ENCODE results near the gene NFYB. TPM values are rescaled to one million over a fixed set of nuclear protein-coding genes. Genes with fewer than 3 reads are reported as not detected.

NFYB gene
- polyA plus RNA-seq, 6 donors from 2014 or later = 24.2 to 44.4 (median 32.3) TPM

GRCh38 chr12:104091136-104091535 is 46.9 kb downstream of the NFYB start:
- ATAC-seq (ENCODE audit: low read depth in 2 of 2) = no peak
- no peak overlapping the region for H3K27ac Mint-ChIP-seq
- no peak for DNase-seq
- H3K27me3 Mint-ChIP-seq = no peaks in the 10 kb centered on the region
- H3K4me3 Mint-ChIP-seq = no peak overlapping the region
- peaks cover 10 to 19% of the 10 kb centered on the region in 2 donors for H3K36me3 Mint-ChIP-seq
- H3K4me1 Mint-ChIP-seq = no peaks in the 10 kb centered on the region
- H3K9me3 Mint-ChIP-seq = no peaks in the 10 kb centered on the region

- H3K9me3 Mint-ChIP-seq = no peaks in the 10 kb centered on the region
- H3K4me1 Mint-ChIP-seq = no peaks in the 10 kb centered on the region
Measured at GRCh38 chr12:104090685-104091084, 47.3 kb downstream of the NFYB start.

GRCh38 chr12:104083769-104084475 is 54.1 kb downstream of the NFYB start:
- no peak for DNase-seq
- H3K4me3 Mint-ChIP-seq = no peak overlapping the region
- H3K27ac Mint-ChIP-seq = no peak overlapping the region
- ATAC-seq (ENCODE audit: low read depth in 2 of 2) = no peak
- no peaks in the 10 kb centered on the region for H3K27me3 Mint-ChIP-seq
- no peaks in the 10 kb centered on the region for H3K9me3 Mint-ChIP-seq
- H3K4me1 Mint-ChIP-seq = no peaks in the 10 kb centered on the region
- H3K36me3 Mint-ChIP-seq = peaks cover 19 to 24% of the 10 kb centered on the region in 2 donors

More at GRCh38 chr12:104090685-104091084, 47.3 kb downstream of the NFYB start:
- DNase-seq (no peak), ATAC-seq (ENCODE audit: low read depth in 2 of 2) (no peak)
- Mint-ChIP-seq H3K4me3 (no peak overlapping the region), H3K27me3 (no peaks in the 10 kb centered on the region), H3K36me3 (peaks cover 10 to 19% of the 10 kb centered on the region in 2 donors), H3K27ac (peak overlapping the region in 1 of 6 donors; percentile 78)

GRCh38 chr12:104080764-104081163 is 57.2 kb downstream of the NFYB start:
- Mint-ChIP-seq H3K4me3 (no peak overlapping the region), H3K27me3 (no peaks in the 10 kb centered on the region), H3K27ac (no peak overlapping the region), H3K9me3 (no peaks in the 10 kb centered on the region), H3K36me3 (peaks cover 19 to 24% of the 10 kb centered on the region in 2 donors), H3K4me1 (peaks cover 4 to 12% (median 8%) of the 10 kb centered on the region in 3 donors)
- DNase-seq (no peak), ATAC-seq (ENCODE audit: low read depth in 2 of 2) (no peak)

GRCh38 chr12:104079024-104079423 is 59.0 kb downstream of the NFYB start:
- no peaks in the 10 kb centered on the region for H3K27me3 Mint-ChIP-seq
- H3K9me3 Mint-ChIP-seq = no peaks in the 10 kb centered on the region
- DNase-seq (no peak), ATAC-seq (ENCODE audit: low read depth in 2 of 2) (no peak)
- H3K4me1 Mint-ChIP-seq = peaks cover 4 to 14% (median 8%) of the 10 kb centered on the region in 3 donors
- no peak overlapping the region for H3K4me3 Mint-ChIP-seq
- H3K36me3 Mint-ChIP-seq = peaks cover 10 to 15% of the 10 kb centered on the region in 2 donors
- no peak overlapping the region for H3K27ac Mint-ChIP-seq

- no peak overlapping the region for H3K27ac Mint-ChIP-seq
Measured at GRCh38 chr12:104073699-104074098, 64.3 kb downstream of the NFYB start.

GRCh38 chr12:104072099-104072498 is 65.9 kb downstream of the NFYB start:
- Mint-ChIP-seq H3K4me3 (no peak overlapping the region), H3K4me1 (peaks cover 10 to 14% (median 12%) of the 10 kb centered on the region in 3 donors), H3K27ac (no peak overlapping the region), H3K36me3 (peaks cover 9 to 12% of the 10 kb centered on the region in 2 donors), H3K27me3 (no peaks in the 10 kb centered on the region), H3K9me3 (no peaks in the 10 kb centered on the region)
- DNase-seq (no peak), ATAC-seq (ENCODE audit: low read depth in 2 of 2) (no peak)

More at GRCh38 chr12:104073699-104074098, 64.3 kb downstream of the NFYB start:
- no peaks in the 10 kb centered on the region for H3K9me3 Mint-ChIP-seq
- no peaks in the 10 kb centered on the region for H3K27me3 Mint-ChIP-seq
- H3K4me3 Mint-ChIP-seq = no peak overlapping the region
- DNase-seq = no peak
- ATAC-seq (ENCODE audit: low read depth in 2 of 2) = no peak
- H3K4me1 Mint-ChIP-seq = peaks cover 4 to 14% (median 14%) of the 10 kb centered on the region in 3 donors
- peaks cover 8 to 9% of the 10 kb centered on the region in 2 donors for H3K36me3 Mint-ChIP-seq

Other genes starting within 250 kb of the NFYB start
- 100 to 1,000 TPM; 152 to 207 (median 177) TPM for gene HSP90B1, start 207.8 kb downstream of the NFYB start, polyA plus RNA-seq (ENCODE audit: low read depth in 6 of 6)
- 10 to 100 TPM; 19.3 to 27.1 (median 21.1) TPM for gene TDG, start 172.3 kb downstream of the NFYB start, polyA plus RNA-seq (ENCODE audit: low read depth in 6 of 6)
- under 1 TPM in 2 of 6 donors, not detected in 4; 0.32 to 0.66 TPM for gene GLT8D2, start 88.0 kb downstream of the NFYB start, polyA plus RNA-seq (ENCODE audit: low read depth in 6 of 6)
- gene HCFC2, start 73.7 kb downstream of the NFYB start, polyA plus RNA-seq (ENCODE audit: low read depth in 6 of 6) = 10 to 100 TPM in 1 of 6 donors, 1 to 10 TPM in 5; 2.6 to 11.5 (median 6.4) TPM
- gene TXNRD1, start 77.6 kb upstream of the NFYB start, polyA plus RNA-seq (ENCODE audit: low read depth in 6 of 6) = 10 to 100 TPM; 19.5 to 26.9 (median 22.9) TPM
- 10 to 100 TPM in 5 of 6 donors, 1 to 10 TPM in 1; 6.3 to 16.9 (median 15.5) TPM for gene EID3, start 165.5 kb upstream of the NFYB start, polyA plus RNA-seq (ENCODE audit: low read depth in 6 of 6)